Panc1 (cell line): ENCODE results near the gene PRPH.

Experiments used
- POLR2AphosphoS5 ChIP-seq: IDR thresholded peaks from 2 replicates; pipeline ENCODE4 v1.6.1; 2012; ENCODE audit warnings: mild to moderate bottlenecking, low read depth, low read length, moderate library complexity
- TF ChIP-seq, protein P1 (sequence below): fragments of 450-650 bp; IDR thresholded peaks from 2 replicates; pipeline ENCODE4 v1.5.1; 2017; ENCODE audit warnings: mild to moderate bottlenecking

DNA sequence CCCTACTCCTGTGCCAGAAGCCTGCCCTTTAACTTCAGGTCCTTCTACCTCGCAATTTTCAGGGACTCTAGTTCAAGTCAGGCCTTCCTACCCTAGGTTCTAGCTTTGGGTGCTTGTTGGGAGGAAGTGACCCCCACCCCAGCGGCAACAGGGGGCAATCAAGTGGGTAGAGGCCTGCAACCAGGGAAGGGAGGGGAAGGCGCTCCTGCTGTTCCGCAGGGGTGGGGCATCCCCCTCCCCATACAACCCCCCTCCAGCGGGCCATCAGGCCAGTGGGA lies 204 bp upstream of the PRPH start:
- TF ChIP-seq, protein P1, sequence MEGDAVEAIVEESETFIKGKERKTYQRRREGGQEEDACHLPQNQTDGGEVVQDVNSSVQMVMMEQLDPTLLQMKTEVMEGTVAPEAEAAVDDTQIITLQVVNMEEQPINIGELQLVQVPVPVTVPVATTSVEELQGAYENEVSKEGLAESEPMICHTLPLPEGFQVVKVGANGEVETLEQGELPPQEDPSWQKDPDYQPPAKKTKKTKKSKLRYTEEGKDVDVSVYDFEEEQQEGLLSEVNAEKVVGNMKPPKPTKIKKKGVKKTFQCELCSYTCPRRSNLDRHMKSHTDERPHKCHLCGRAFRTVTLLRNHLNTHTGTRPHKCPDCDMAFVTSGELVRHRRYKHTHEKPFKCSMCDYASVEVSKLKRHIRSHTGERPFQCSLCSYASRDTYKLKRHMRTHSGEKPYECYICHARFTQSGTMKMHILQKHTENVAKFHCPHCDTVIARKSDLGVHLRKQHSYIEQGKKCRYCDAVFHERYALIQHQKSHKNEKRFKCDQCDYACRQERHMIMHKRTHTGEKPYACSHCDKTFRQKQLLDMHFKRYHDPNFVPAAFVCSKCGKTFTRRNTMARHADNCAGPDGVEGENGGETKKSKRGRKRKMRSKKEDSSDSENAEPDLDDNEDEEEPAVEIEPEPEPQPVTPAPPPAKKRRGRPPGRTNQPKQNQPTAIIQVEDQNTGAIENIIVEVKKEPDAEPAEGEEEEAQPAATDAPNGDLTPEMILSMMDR, result no peak
- TF ChIP-seq POLR2AphosphoS5, result no peak
